ENCODE measurements around the gene GLIS1.

DNA sequence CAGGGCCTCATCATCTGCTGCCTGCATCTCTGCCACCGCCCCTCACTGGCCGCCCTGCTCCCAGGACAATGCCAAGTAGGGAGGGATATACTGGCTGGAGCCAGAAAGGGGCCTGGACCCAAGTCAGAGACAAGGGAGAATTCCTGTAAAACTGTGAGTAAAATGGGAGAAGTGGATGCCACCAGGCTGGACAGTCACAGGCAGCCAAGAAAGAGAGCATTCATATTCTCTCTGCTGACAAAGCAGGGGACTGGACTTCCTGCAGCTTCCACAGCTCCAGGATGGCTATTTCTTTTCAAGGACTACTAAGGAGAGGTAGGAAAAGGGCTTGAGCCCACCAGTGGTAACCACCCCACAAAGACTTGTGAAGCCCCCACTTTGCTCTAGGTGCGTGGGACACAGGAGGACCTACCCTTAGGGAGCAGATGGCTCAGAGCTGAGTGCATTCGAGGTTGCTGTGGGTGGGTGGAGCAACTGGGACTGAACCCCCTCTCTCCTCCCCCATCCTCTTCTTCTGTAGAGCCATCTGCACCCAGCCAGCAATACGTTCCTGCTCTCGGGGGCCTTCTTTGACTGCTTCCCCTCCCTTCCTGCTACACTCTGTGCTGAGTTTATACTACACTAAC is 57.5 kb downstream of the GLIS1 start:
- TF ChIP-seq, protein P1, sequence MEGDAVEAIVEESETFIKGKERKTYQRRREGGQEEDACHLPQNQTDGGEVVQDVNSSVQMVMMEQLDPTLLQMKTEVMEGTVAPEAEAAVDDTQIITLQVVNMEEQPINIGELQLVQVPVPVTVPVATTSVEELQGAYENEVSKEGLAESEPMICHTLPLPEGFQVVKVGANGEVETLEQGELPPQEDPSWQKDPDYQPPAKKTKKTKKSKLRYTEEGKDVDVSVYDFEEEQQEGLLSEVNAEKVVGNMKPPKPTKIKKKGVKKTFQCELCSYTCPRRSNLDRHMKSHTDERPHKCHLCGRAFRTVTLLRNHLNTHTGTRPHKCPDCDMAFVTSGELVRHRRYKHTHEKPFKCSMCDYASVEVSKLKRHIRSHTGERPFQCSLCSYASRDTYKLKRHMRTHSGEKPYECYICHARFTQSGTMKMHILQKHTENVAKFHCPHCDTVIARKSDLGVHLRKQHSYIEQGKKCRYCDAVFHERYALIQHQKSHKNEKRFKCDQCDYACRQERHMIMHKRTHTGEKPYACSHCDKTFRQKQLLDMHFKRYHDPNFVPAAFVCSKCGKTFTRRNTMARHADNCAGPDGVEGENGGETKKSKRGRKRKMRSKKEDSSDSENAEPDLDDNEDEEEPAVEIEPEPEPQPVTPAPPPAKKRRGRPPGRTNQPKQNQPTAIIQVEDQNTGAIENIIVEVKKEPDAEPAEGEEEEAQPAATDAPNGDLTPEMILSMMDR (IDR thresholded peaks at IDR 0.05; ENCODE audit: borderline replicate concordance, extremely low read depth, low read length, poor library complexity, severe bottlenecking): no peak
- no peak for TF ChIP-seq EZH2 (IDR thresholded peaks at IDR 0.05; ENCODE audit: borderline replicate concordance, low read depth, low read length, severe bottlenecking)

Data from DND-41 (cell line).